Measurements from ENCODE around the gene APBB3. TPM values are rescaled to one million over a fixed set of nuclear protein-coding genes. Genes with fewer than 3 reads are reported as not detected.

The APBB3 gene
- 10 to 100 TPM; 14.0 to 23.7 (median 19.2) TPM for total RNA-seq

GRCh38 chr5:140564196-140565023 is at the start of gene APBB3, which contains the start of gene SLC35A4:
TSS of gene APBB3 (minus strand) at chr5:140564598. CDS start at chr5:140564245, 353 bp downstream.
TSS of gene SLC35A4 (plus strand) at chr5:140564828. CDS start at chr5:140567170, 2,342 bp downstream.
- peak in 1 of 2 donors; percentile 47 for TF ChIP-seq POLR2A (IDR thresholded peaks at IDR 0.05)
- no peak for TF ChIP-seq CTCF (IDR thresholded peaks at IDR 0.05)
- H3K4me3 ChIP-seq (ENCODE audit: low read depth, poor library complexity, severe bottlenecking): peak within 1 kb of the TSS; percentile 30
- intact Hi-C loops (cut with DNase I; ENCODE audit: low total_unique reads): loop anchor here (10.0 kb wide), 1 partner anchor 70 kb away; the partner anchor contains the start of genes CD14 and TMCO6
- DNase-seq (ENCODE audit: low spot score in 2 of 2): peak; percentile 98 to 99
- 0% methylated on average over 34 to 63 of the region's 74 CpGs for WGBS, 2 donors

- intact Hi-C loops (cut with DNase I; ENCODE audit: low total_unique reads): no loop called here
Measured at GRCh38 chr5:140611020-140611521, 46.7 kb upstream of the APBB3 start.

GRCh38 chr5:140609126-140609525 is 44.7 kb upstream of the APBB3 start:
- intact Hi-C loops (cut with DNase I; ENCODE audit: low total_unique reads): no loop called here
- H3K4me3 ChIP-seq (ENCODE audit: low read depth, poor library complexity, severe bottlenecking): no peak overlapping the region
- WGBS, 2 donors: 25 to 42% methylated on average over 4 of the region's 4 CpGs
- TF ChIP-seq POLR2A (IDR thresholded peaks at IDR 0.05) (no peak), CTCF (IDR thresholded peaks at IDR 0.05) (no peak)
- peak in 1 of 2 donors; percentile 58 for DNase-seq (ENCODE audit: low spot score in 2 of 2)

More at GRCh38 chr5:140611020-140611521, 46.7 kb upstream of the APBB3 start:
- TF ChIP-seq CTCF (IDR thresholded peaks at IDR 0.05) (no peak), POLR2A (IDR thresholded peaks at IDR 0.05) (no peak)
- WGBS, 2 donors: 72 to 77% methylated on average over 2 of the region's 2 CpGs
- no peak overlapping the region for H3K4me3 ChIP-seq (ENCODE audit: low read depth, poor library complexity, severe bottlenecking)
- no peak for DNase-seq (ENCODE audit: low spot score in 2 of 2)

- TF ChIP-seq CTCF (IDR thresholded peaks at IDR 0.05): no peak
- TF ChIP-seq POLR2A (IDR thresholded peaks at IDR 0.05): no peak
- intact Hi-C loops (cut with DNase I; ENCODE audit: low total_unique reads): no loop called here
- DNase-seq (ENCODE audit: low spot score in 2 of 2): no peak
- H3K4me3 ChIP-seq (ENCODE audit: low read depth, poor library complexity, severe bottlenecking): no peak overlapping the region
Measured at GRCh38 chr5:140608722-140609121, 44.3 kb upstream of the APBB3 start.

GRCh38 chr5:140607031-140607430 is 42.6 kb upstream of the APBB3 start:
- 84 to 92% methylated on average over 2 of the region's 2 CpGs for WGBS, 2 donors
- intact Hi-C loops (cut with DNase I; ENCODE audit: low total_unique reads): no loop called here
- no peak for TF ChIP-seq POLR2A (IDR thresholded peaks at IDR 0.05)
- no peak for TF ChIP-seq CTCF (IDR thresholded peaks at IDR 0.05)
- DNase-seq (ENCODE audit: low spot score in 2 of 2): no peak
- no peak overlapping the region for H3K4me3 ChIP-seq (ENCODE audit: low read depth, poor library complexity, severe bottlenecking)

All from lower leg skin (tissue), 4 donors.